Mucosa of descending colon (tissue), 3 donors: ENCODE measurements around the gene DLGAP1. TPM values are rescaled to one million over a fixed set of nuclear protein-coding genes. Genes with fewer than 3 reads are reported as not detected.

Experiments
- ATAC-seq: fragments of 200-7000 bp; cut with Tn5 transposase; one replicate; pipeline ENCODE4 v1.9.1; 2020; ENCODE audit warnings: mild to moderate bottlenecking, moderate library complexity
- DNase-seq, 3 donors: peaks; one replicate each; pipeline ENCODE4 v3.0.0-alpha.2; 2020
- H3K36me3 ChIP-seq: fragments of 200-600 bp; one replicate; pipeline ENCODE4 v1.8.0; 2021; ENCODE audit warnings: low read depth, mild to moderate bottlenecking
- H3K4me1 ChIP-seq: fragments of 200-600 bp; one replicate; pipeline ENCODE4 v1.8.0; 2021; ENCODE audit warnings: low read depth, mild to moderate bottlenecking
- H3K4me3 ChIP-seq: fragments of 200-600 bp; one replicate; pipeline ENCODE4 v1.8.0; 2021; ENCODE audit warnings: mild to moderate bottlenecking
- H3K9me3 ChIP-seq: fragments of 200-600 bp; one replicate; pipeline ENCODE4 v1.8.0; 2021; ENCODE audit warnings: mild to moderate bottlenecking
- CTCF ChIP-seq: fragments of 200-600 bp; IDR thresholded peaks from one replicate; pipeline ENCODE4 v1.8.0; 2022; ENCODE audit warnings: antibody characterized with exemption, mild to moderate bottlenecking
- intact Hi-C, 2 donors: fragments of 100-400 bp; cut with DNase I in 1 of 2; cut with micrococcal nuclease in 1 of 2; formaldehyde crosslinking; loops; one replicate each; pipeline versions ENCODE4 v1.11.0 to v1.11.1; 2022; cut with DNase I, micrococcal nuclease
- total RNA-seq, 3 donors: library from RNA; stranded (reverse); fragmentation: NEBNext Ultra II Directional in 2 of 3; extraction: Animal tissue kit (Norgen Biotek cat#: 25700) in 2 of 3; gene quantifications; one replicate each; pipeline versions ENCODE4 v1.2.1 to v1.2.4, GENCODE V29; 2021 to 2023
- donor health status: DM: no; HTN: no; CAD: no; lungs with moderate emphysema.
- donor health status: DM: no; HTN: no; CAD: no.
- donor health status: DM: no; HTN: yes; CAD: no.

Gene DLGAP1
- total RNA-seq, 3 donors from 2014 or later: 0.46 to 6.8 (median 4.1) TPM

- no peak for ATAC-seq
- no peaks in the 10 kb centered on the region for H3K36me3 ChIP-seq
- no peak for DNase-seq
- intact Hi-C loops: no loop called here
- no peak for TF ChIP-seq CTCF
- no peaks in the 10 kb centered on the region for H3K4me1 ChIP-seq
- no peak overlapping the region for H3K4me3 ChIP-seq
- H3K9me3 ChIP-seq: no peaks in the 10 kb centered on the region
Observed at GRCh38 chr18:3577281-3577855, 877.7 kb downstream of the DLGAP1 start.

GRCh38 chr18:3572761-3573160, 882.3 kb downstream of the DLGAP1 start:
- intact Hi-C loops: no loop called here
- no peaks in the 10 kb centered on the region for H3K36me3 ChIP-seq
- ATAC-seq: no peak

GRCh38 chr18:3566851-3567250, 888.3 kb downstream of the DLGAP1 start:
- no peak for ATAC-seq
- no peak for TF ChIP-seq CTCF

More at GRCh38 chr18:3572761-3573160, 882.3 kb downstream of the DLGAP1 start:
- no peaks in the 10 kb centered on the region for H3K4me1 ChIP-seq
- no peaks in the 10 kb centered on the region for H3K9me3 ChIP-seq
- TF ChIP-seq CTCF: no peak
- no peak overlapping the region for H3K4me3 ChIP-seq
- no peak for DNase-seq

GRCh38 chr18:3560755-3561154, 894.4 kb downstream of the DLGAP1 start:
- Histone ChIP-seq H3K9me3 (no peaks in the 10 kb centered on the region), H3K36me3 (no peaks in the 10 kb centered on the region), H3K4me1 (no peaks in the 10 kb centered on the region), H3K4me3 (no peak overlapping the region)
- no peak for DNase-seq
- TF ChIP-seq CTCF: no peak
- no peak for ATAC-seq
- intact Hi-C loops: no loop called here

More at GRCh38 chr18:3566851-3567250, 888.3 kb downstream of the DLGAP1 start:
- H3K9me3 ChIP-seq: no peaks in the 10 kb centered on the region
- intact Hi-C loops: no loop called here
- no peak overlapping the region for H3K4me3 ChIP-seq
- H3K36me3 ChIP-seq: no peaks in the 10 kb centered on the region
- H3K4me1 ChIP-seq: no peaks in the 10 kb centered on the region
- no peak for DNase-seq

- Histone ChIP-seq H3K4me1 (peaks cover 7% of the 10 kb centered on the region), H3K4me3 (no peak overlapping the region), H3K9me3 (no peaks in the 10 kb centered on the region), H3K36me3 (no peaks in the 10 kb centered on the region)
- DNase-seq (no peak), ATAC-seq (no peak)
- intact Hi-C loops: loop anchor here in 1 of 2 donors (10.0 kb wide), 1 partner anchor 230 kb away; no protein-coding TSS in a partner anchor
- no peak for TF ChIP-seq CTCF
Observed at GRCh38 chr18:3554811-3555427, 900.2 kb downstream of the DLGAP1 start.
